H9 (cell line): Measurements from ENCODE around the gene FAM47C. TPM values are rescaled to one million over a fixed set of nuclear protein-coding genes. Genes with fewer than 3 reads are reported as not detected.

Experiments used
- DNase-seq: peaks from one replicate; pipeline ENCODE4 v3.0.0-alpha.2; 2017
- H2AFZ ChIP-seq: one replicate; pipeline ENCODE4 v1.6.1; 2013; ENCODE audit warnings: mild to moderate bottlenecking, low read length, control low read depth, moderate library complexity
- H2AK5ac ChIP-seq: 2 replicates; pipeline ENCODE4 v1.6.1; 2013; ENCODE audit warnings: low read length, control low read depth, mixed read lengths; ENCODE audit not compliant: insufficient read length
- H2BK120ac ChIP-seq: one replicate; pipeline ENCODE4 v1.6.1; 2013; ENCODE audit warnings: low read depth, mild to moderate bottlenecking, low read length, control low read depth, inconsistent platforms; ENCODE audit not compliant: poor library complexity, severe bottlenecking
- H2BK12ac ChIP-seq: 2 replicates; pipeline ENCODE4 v1.6.1; 2013; ENCODE audit warnings: low read length, control low read depth, mixed read lengths, low read depth; ENCODE audit not compliant: insufficient read length
- H2BK15ac ChIP-seq: 2 replicates; pipeline ENCODE4 v1.6.1; 2013; ENCODE audit warnings: low read depth, low read length, control low read depth
- H2BK20ac ChIP-seq: one replicate; pipeline ENCODE4 v1.6.1; 2013; ENCODE audit warnings: low read depth, mild to moderate bottlenecking, low read length, control low read depth, inconsistent platforms; ENCODE audit not compliant: poor library complexity, severe bottlenecking
- H2BK5ac ChIP-seq: 2 replicates; pipeline ENCODE4 v1.6.1; 2013; ENCODE audit warnings: low read length, control low read depth, mixed read lengths; ENCODE audit not compliant: insufficient read length
- H3K14ac ChIP-seq: 2 replicates; pipeline ENCODE4 v1.6.1; 2013; ENCODE audit warnings: low read length, control low read depth; ENCODE audit not compliant: insufficient read depth
- H3K18ac ChIP-seq: 2 replicates; pipeline ENCODE4 v1.6.1; 2013; ENCODE audit warnings: low read depth, mild to moderate bottlenecking, mixed read lengths, low read length, control low read depth; ENCODE audit not compliant: insufficient read length
- H3K23ac ChIP-seq: 2 replicates; pipeline ENCODE4 v1.6.1; 2013; ENCODE audit warnings: low read length, control low read depth, mixed read lengths, low read depth; ENCODE audit not compliant: insufficient read length
- H3K23me2 ChIP-seq: 2 replicates; pipeline ENCODE4 v1.6.1; 2013; ENCODE audit warnings: low read depth, mild to moderate bottlenecking, mixed read lengths, low read length, control low read depth; ENCODE audit not compliant: insufficient read length, poor library complexity, severe bottlenecking
- H3K27ac ChIP-seq: 2 replicates; pipeline ENCODE4 v1.5.1; 2013; ENCODE audit warnings: low read length, control low read depth, mixed read lengths, low read depth; ENCODE audit not compliant: insufficient read length
- H3K27me3 ChIP-seq: 2 replicates; pipeline ENCODE4 v1.6.1; 2013; ENCODE audit warnings: low read length, control low read depth, inconsistent platforms; ENCODE audit not compliant: insufficient read depth
- H3K4ac ChIP-seq: 2 replicates; pipeline ENCODE4 v1.6.1; 2013; ENCODE audit warnings: low read depth, mild to moderate bottlenecking, control low read depth, inconsistent platforms, low read length, moderate library complexity
- H3K4me1 ChIP-seq: 2 replicates; pipeline ENCODE4 v1.6.1; 2013; ENCODE audit warnings: low read length, control low read depth, inconsistent platforms; ENCODE audit not compliant: insufficient read depth
- H3K4me2 ChIP-seq: 2 replicates; pipeline ENCODE4 v1.6.1; 2013; ENCODE audit warnings: low read length, control low read depth, mixed read lengths; ENCODE audit not compliant: insufficient read length, insufficient read depth
- H3K56ac ChIP-seq: 2 replicates; pipeline ENCODE4 v1.6.1; 2013; ENCODE audit warnings: low read depth, mild to moderate bottlenecking, mixed read lengths, low read length, control low read depth; ENCODE audit not compliant: insufficient read length
- H3K79me1 ChIP-seq: 2 replicates; pipeline ENCODE4 v1.6.1; 2013; ENCODE audit warnings: low read depth, mild to moderate bottlenecking, moderate library complexity, low read length, control low read depth, inconsistent platforms; ENCODE audit not compliant: insufficient read depth, poor library complexity, severe bottlenecking
- H3K79me2 ChIP-seq: 2 replicates; pipeline ENCODE4 v1.6.1; 2013; ENCODE audit warnings: low read length, control low read depth, inconsistent platforms; ENCODE audit not compliant: insufficient read depth
- H3K9ac ChIP-seq: 2 replicates; pipeline ENCODE4 v1.6.1; 2013; ENCODE audit warnings: low read length, control low read depth, mixed read lengths; ENCODE audit not compliant: insufficient read length; ENCODE audit errors: extremely low read depth
- H3K9me3 ChIP-seq: one replicate; pipeline ENCODE4 v1.6.1; 2013; ENCODE audit warnings: low read depth, low read length, inconsistent platforms; ENCODE audit not compliant: control insufficient read depth
- H3T11ph ChIP-seq: one replicate; pipeline ENCODE4 v1.6.1; 2013; ENCODE audit warnings: mild to moderate bottlenecking, low read length, control low read depth, inconsistent platforms
- H4K20me1 ChIP-seq: one replicate; pipeline ENCODE4 v1.6.1; 2013; ENCODE audit not compliant: control insufficient read depth, insufficient read length, insufficient read depth
- H4K5ac ChIP-seq: 2 replicates; pipeline ENCODE4 v1.6.1; 2013; ENCODE audit warnings: low read depth, mild to moderate bottlenecking, mixed read lengths, low read length, control low read depth; ENCODE audit not compliant: insufficient read length
- H4K8ac ChIP-seq: replicated peaks from 2 replicates; pipeline ENCODE4 v1.6.1; 2013; ENCODE audit warnings: low read length, control low read depth, mixed read lengths, low read depth; ENCODE audit not compliant: insufficient read length
- H4K91ac ChIP-seq: 2 replicates; pipeline ENCODE4 v1.6.1; 2013; ENCODE audit warnings: low read depth, mild to moderate bottlenecking, moderate library complexity, mixed read lengths, low read length, control low read depth; ENCODE audit not compliant: insufficient read length
- H3K27ac Mint-ChIP-seq, 3 experiments: 2 replicates in 2 of 3; 3 replicates in 1 of 3; pipeline ENCODE4 v1.8.0; 2020 to 2021; ENCODE audit warnings: mixed read lengths in 3 of 3, mild to moderate bottlenecking in 1 of 3, moderate library complexity in 1 of 3
- H3K27me3 Mint-ChIP-seq: 2 replicates; pipeline ENCODE4 v1.8.0; 2021; ENCODE audit warnings: low read depth, mild to moderate bottlenecking, moderate library complexity, mixed read lengths
- H3K36me3 Mint-ChIP-seq, 3 experiments: 2 replicates in 2 of 3; 3 replicates in 1 of 3; pipeline ENCODE4 v1.8.0; 2020 to 2021; ENCODE audit warnings: low read depth in 3 of 3, mixed read lengths in 3 of 3; ENCODE audit not compliant: insufficient read depth in 1 of 3
- H3K4me1 Mint-ChIP-seq, 2 experiments: 2 replicates each; pipeline ENCODE4 v1.8.0; 2020; ENCODE audit warnings: mixed read lengths in 2 of 2
- H3K4me3 Mint-ChIP-seq, 2 experiments: 2 replicates in 1 of 2; 3 replicates in 1 of 2; pipeline ENCODE4 v1.8.0; 2020 to 2021; ENCODE audit warnings: mild to moderate bottlenecking in 2 of 2, mixed read lengths in 2 of 2, moderate library complexity in 1 of 2
- H3K9me3 Mint-ChIP-seq, 2 experiments: 2 replicates in 1 of 2; 3 replicates in 1 of 2; pipeline ENCODE4 v1.8.0; 2020; ENCODE audit warnings: mild to moderate bottlenecking in 2 of 2, mixed read lengths in 2 of 2, moderate library complexity in 1 of 2
- WGBS: extraction: QIAGEN DNeasy Blood & Tissue Kit; methylation state at CpG from one replicate; pipeline ENCODE4 v1.1.7; 2013; ENCODE audit warnings: missing lambda C conversion rate, low lambda C conversion rate, mixed read lengths; ENCODE audit not compliant: insufficient read length; ENCODE audit errors: extremely low coverage; 5-methylcytosine and 5-hydroxymethylcytosine counted together
- total RNA-seq: library from RNA; stranded (reverse); gene quantifications from 2 replicates; pipeline ENCODE4 v1.2.1, GENCODE V29; 2021
- TF ChIP-seq, protein P1 (sequence below): fragments of 200-600 bp; sonication (generic); conservative IDR thresholded peaks from 3 replicates; pipeline ENCODE4 v1.8.0; 2021; ENCODE audit warnings: antibody characterized with exemption, mild to moderate bottlenecking

Gene FAM47C
- total RNA-seq, 1 experiment from 2014 or later = 0.07 TPM

DNA sequence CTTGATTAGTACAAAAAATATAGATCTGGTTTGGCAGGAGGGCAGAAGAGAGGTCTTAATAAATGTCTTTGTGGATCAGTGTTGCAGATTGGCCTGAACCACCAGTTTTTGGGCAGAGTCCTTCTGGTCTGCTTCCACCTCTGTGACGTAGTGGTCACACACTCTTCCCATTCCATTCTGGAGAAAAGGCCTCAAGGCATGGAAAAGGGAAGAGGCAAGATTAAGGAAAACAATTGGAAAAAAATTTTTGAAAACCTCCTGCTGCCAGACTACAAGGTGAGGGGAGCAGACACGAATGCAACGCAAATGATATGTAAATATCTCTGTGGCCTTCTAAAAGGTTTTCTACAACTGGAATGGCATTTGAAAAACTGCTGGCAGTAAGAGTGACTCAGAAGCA is 24.3 kb upstream of the FAM47C start:
- Histone ChIP-seq H3K56ac (no peak overlapping the region), H2AK5ac (no peak overlapping the region), H2AFZ (no peak overlapping the region), H3K23ac (no peak overlapping the region), H3K27me3 (no peaks in the 10 kb centered on the region), H3K18ac (no peak overlapping the region), H3K27ac (no peak overlapping the region), H4K91ac (no peak overlapping the region), H4K8ac (no peak overlapping the region), H4K5ac (no peak overlapping the region), H3K9me3 (no peaks in the 10 kb centered on the region), H3K4me2 (no peak overlapping the region), H3K14ac (no peak overlapping the region), H3K9ac (no peak overlapping the region), H2BK15ac (no peak overlapping the region), H2BK12ac (no peak overlapping the region), H2BK120ac (no peak overlapping the region), H4K20me1 (no peaks in the 10 kb centered on the region), H2BK5ac (no peak overlapping the region), H3K79me1 (no peaks in the 10 kb centered on the region), H3K23me2 (peaks cover 3% of the 10 kb centered on the region), H3K4me1 (peaks cover 2% of the 10 kb centered on the region; the same call in 1 of the 2 replicates), H3T11ph (no peak overlapping the region), H2BK20ac (no peak overlapping the region), H3K79me2 (no peaks in the 10 kb centered on the region), H3K4ac (no peak overlapping the region)
- Mint-ChIP-seq H3K27me3 (peaks cover 10% of the 10 kb centered on the region), H3K36me3 (peaks cover 0 to 4% (median 2%) of the 10 kb centered on the region in 3 experiments; a peak in 3 of 7 replicates), H3K4me3 (no peak overlapping the region), H3K27ac (no peak overlapping the region), H3K9me3 (peaks cover 31 to 39% of the 10 kb centered on the region in 2 experiments), H3K4me1 (peaks cover 11 to 12% of the 10 kb centered on the region in 2 experiments)
- TF ChIP-seq, protein P1, sequence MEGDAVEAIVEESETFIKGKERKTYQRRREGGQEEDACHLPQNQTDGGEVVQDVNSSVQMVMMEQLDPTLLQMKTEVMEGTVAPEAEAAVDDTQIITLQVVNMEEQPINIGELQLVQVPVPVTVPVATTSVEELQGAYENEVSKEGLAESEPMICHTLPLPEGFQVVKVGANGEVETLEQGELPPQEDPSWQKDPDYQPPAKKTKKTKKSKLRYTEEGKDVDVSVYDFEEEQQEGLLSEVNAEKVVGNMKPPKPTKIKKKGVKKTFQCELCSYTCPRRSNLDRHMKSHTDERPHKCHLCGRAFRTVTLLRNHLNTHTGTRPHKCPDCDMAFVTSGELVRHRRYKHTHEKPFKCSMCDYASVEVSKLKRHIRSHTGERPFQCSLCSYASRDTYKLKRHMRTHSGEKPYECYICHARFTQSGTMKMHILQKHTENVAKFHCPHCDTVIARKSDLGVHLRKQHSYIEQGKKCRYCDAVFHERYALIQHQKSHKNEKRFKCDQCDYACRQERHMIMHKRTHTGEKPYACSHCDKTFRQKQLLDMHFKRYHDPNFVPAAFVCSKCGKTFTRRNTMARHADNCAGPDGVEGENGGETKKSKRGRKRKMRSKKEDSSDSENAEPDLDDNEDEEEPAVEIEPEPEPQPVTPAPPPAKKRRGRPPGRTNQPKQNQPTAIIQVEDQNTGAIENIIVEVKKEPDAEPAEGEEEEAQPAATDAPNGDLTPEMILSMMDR = no peak
- no peak for DNase-seq
- WGBS = no CpG with 5 or more reads among the region's 3 CpGs
